SK-N-MC (cell line): ENCODE data around the gene CBFB.

ENCODE experiments used
- DNase-seq: peaks from one replicate; pipeline ENCODE4 v3.0.0-alpha.2; 2011; ENCODE audit warnings: low read depth, low spot score
- H3K27ac ChIP-seq: fragments of 200-600 bp; sonication (generic); 2 replicates; pipeline ENCODE4 v1.5.1; 2016; ENCODE audit warnings: mixed run types
- H3K36me3 ChIP-seq: fragments of 200-600 bp; sonication (generic); 2 replicates; pipeline ENCODE4 v1.6.1; 2017; ENCODE audit warnings: antibody characterized with exemption, low read length, mixed read lengths; ENCODE audit not compliant: insufficient read depth
- H3K4me3 ChIP-seq: fragments of 200-600 bp; sonication (generic); 2 replicates; pipeline ENCODE4 v1.5.1; 2016
- H3K9ac ChIP-seq: fragments of 200-600 bp; sonication (generic); 2 replicates; pipeline ENCODE4 v1.8.0; 2017; ENCODE audit warnings: mixed run types, mixed read lengths; ENCODE audit not compliant: insufficient read length
- H3K9me3 ChIP-seq: fragments of 200-600 bp; sonication (generic); 2 replicates; pipeline ENCODE4 v1.6.1; 2017; ENCODE audit warnings: low read depth, mild to moderate bottlenecking, antibody characterized with exemption, low read length, moderate library complexity, mixed read lengths
- EZH2 ChIP-seq: fragments of 200-600 bp; sonication (generic); IDR thresholded peaks from one replicate; pipeline ENCODE4 v1.6.1; 2017; ENCODE audit warnings: antibody characterized with exemption
- FOXP2 ChIP-seq: optimal IDR thresholded peaks from 2 replicates; pipeline ENCODE3; 2011; ENCODE audit warnings: mild to moderate bottlenecking, moderate library complexity; ENCODE audit not compliant: insufficient read depth; ENCODE audit errors: extremely low read length, control extremely low read depth
- POLR2AphosphoS5 ChIP-seq: IDR thresholded peaks from 2 replicates; pipeline ENCODE4 v1.6.1; 2012; ENCODE audit warnings: mild to moderate bottlenecking, low read depth, low read length, borderline replicate concordance

Gene CBFB

DNA sequence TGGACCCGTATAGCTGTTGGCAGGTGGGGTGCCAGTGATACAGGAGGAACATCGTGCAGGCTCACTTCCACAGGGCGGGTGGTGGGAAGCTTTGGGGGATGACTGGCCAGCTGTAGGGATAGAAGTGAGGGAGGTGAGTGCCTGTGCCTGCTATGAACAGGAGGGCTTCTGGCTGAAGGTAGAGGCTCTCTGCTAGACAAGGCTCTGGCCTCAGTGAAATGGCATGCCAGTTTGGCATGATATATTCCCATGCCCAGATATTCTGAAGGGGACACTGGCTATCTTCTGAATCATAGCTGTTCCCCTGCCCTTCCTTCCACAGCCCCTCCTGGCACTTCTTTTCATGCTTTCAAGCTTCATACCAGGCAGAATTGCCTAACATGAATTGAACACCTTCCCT lies 99.9 kb downstream of the CBFB start:
- Histone ChIP-seq H3K9ac (no peak overlapping the region), H3K4me3 (no peak overlapping the region), H3K36me3 (peaks cover 8% of the 10 kb centered on the region; the same call in 1 of the 2 replicates), H3K9me3 (no peaks in the 10 kb centered on the region), H3K27ac (no peak overlapping the region)
- no peak for TF ChIP-seq FOXP2
- TF ChIP-seq EZH2 = no peak
- TF ChIP-seq POLR2AphosphoS5 = no peak
- DNase-seq = no peak

DNA sequence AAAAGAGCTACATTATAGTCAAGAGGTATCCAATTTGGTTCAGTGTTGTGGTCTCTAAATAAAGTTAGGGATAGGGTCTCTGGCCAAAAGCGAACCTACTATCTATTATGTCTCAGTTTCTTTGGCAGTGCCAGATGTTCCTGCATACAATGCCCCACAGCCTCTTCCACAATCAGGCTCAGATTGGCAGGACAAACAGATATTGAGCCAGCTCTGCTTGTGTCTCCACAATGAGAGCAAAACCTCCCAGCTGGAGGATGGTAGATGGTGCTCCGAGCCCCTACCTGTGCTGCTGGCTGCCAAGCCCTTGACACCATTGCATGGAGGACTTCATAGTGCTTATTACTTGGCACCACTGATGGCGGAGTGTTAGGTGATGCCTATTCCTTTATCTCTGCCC lies 100.5 kb downstream of the CBFB start:
- no peak overlapping the region for H3K9ac ChIP-seq
- no peak for DNase-seq
- H3K27ac ChIP-seq = no peak overlapping the region
- no peaks in the 10 kb centered on the region for H3K9me3 ChIP-seq
- peaks cover 11% of the 10 kb centered on the region; the same call in 1 of the 2 replicates for H3K36me3 ChIP-seq
- no peak overlapping the region for H3K4me3 ChIP-seq
- TF ChIP-seq POLR2AphosphoS5 (no peak), EZH2 (no peak), FOXP2 (no peak)

GRCh38 chr16:67137605-67138004 lies 108.7 kb downstream of the CBFB start:
- H3K36me3 ChIP-seq = peaks cover 21% of the 10 kb centered on the region; the same call in 1 of the 2 replicates
- H3K9ac ChIP-seq = no peak overlapping the region
- no peaks in the 10 kb centered on the region for H3K9me3 ChIP-seq

DNA sequence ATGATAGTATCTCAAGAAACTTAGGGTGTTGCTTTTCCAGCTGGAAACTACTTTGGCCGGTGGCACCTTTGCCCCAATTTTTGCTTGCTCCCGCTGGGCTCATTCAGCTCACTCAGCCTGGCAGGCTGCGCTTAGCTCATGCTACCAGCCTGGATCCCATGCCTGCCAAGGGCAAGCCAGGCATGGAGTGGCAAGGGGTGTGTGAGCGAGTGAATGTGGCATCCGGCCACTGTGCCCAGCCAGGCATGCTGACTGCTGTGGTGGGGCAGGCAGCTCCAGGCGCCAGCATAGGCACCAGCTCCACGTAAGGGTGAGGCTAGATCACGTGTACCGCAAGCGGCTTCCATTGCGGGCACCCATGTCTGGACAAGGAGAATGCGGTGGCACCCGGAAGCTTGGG lies 112.4 kb downstream of the CBFB start:
- no peak for DNase-seq
- Histone ChIP-seq H3K9me3 (no peaks in the 10 kb centered on the region), H3K36me3 (peaks cover 10% of the 10 kb centered on the region; the same call in 1 of the 2 replicates), H3K4me3 (no peak overlapping the region), H3K9ac (no peak overlapping the region), H3K27ac (no peak overlapping the region)
- TF ChIP-seq EZH2 (no peak), FOXP2 (no peak), POLR2AphosphoS5 (no peak)

More at GRCh38 chr16:67137605-67138004, 108.7 kb downstream of the CBFB start:
- TF ChIP-seq POLR2AphosphoS5 (no peak), FOXP2 (no peak), EZH2 (no peak)
- no peak overlapping the region for H3K27ac ChIP-seq
- DNase-seq = no peak
- no peak overlapping the region for H3K4me3 ChIP-seq

- no peak for TF ChIP-seq FOXP2
- no peak for TF ChIP-seq EZH2
- no peak for TF ChIP-seq POLR2AphosphoS5
- Histone ChIP-seq H3K9me3 (no peaks in the 10 kb centered on the region), H3K27ac (no peak overlapping the region), H3K36me3 (peaks cover 10% of the 10 kb centered on the region; the same call in 1 of the 2 replicates), H3K4me3 (no peak overlapping the region), H3K9ac (no peak overlapping the region)
- no peak for DNase-seq
Measured at GRCh38 chr16:67142342-67142741, 113.4 kb downstream of the CBFB start.

- no peak for DNase-seq
- Histone ChIP-seq H3K9ac (no peak overlapping the region), H3K27ac (no peak overlapping the region), H3K9me3 (no peaks in the 10 kb centered on the region), H3K36me3 (peaks cover 10% of the 10 kb centered on the region; the same call in 1 of the 2 replicates), H3K4me3 (no peak overlapping the region)
- no peak for TF ChIP-seq FOXP2
- TF ChIP-seq POLR2AphosphoS5 = no peak
- no peak for TF ChIP-seq EZH2
Measured at GRCh38 chr16:67144943-67145342, 116.0 kb downstream of the CBFB start.

DNA sequence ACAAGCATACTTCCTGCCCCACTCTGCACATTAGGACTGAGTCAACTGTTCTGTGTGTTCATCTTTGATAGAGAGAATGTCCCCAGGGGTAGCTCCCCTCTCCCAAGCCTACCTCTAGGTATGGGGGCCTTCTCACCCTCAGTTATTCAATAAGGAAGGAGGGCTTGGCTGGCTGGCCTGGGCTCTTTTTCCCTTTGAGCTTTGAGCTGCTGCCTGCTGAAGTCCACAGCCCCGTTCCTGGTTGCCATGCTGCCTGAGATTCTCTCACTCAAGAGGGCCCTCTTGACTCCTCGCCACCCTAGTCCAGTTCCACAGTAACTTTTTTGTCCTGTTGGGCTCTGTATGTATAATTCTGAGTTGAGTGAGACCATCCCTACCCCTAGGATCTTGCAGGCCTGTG lies 116.8 kb downstream of the CBFB start:
- no peak for DNase-seq
- Histone ChIP-seq H3K36me3 (peaks cover 6% of the 10 kb centered on the region; the same call in 1 of the 2 replicates), H3K27ac (no peak overlapping the region), H3K9me3 (no peaks in the 10 kb centered on the region), H3K4me3 (no peak overlapping the region), H3K9ac (no peak overlapping the region)
- no peak for TF ChIP-seq POLR2AphosphoS5
- no peak for TF ChIP-seq FOXP2
- no peak for TF ChIP-seq EZH2

DNA sequence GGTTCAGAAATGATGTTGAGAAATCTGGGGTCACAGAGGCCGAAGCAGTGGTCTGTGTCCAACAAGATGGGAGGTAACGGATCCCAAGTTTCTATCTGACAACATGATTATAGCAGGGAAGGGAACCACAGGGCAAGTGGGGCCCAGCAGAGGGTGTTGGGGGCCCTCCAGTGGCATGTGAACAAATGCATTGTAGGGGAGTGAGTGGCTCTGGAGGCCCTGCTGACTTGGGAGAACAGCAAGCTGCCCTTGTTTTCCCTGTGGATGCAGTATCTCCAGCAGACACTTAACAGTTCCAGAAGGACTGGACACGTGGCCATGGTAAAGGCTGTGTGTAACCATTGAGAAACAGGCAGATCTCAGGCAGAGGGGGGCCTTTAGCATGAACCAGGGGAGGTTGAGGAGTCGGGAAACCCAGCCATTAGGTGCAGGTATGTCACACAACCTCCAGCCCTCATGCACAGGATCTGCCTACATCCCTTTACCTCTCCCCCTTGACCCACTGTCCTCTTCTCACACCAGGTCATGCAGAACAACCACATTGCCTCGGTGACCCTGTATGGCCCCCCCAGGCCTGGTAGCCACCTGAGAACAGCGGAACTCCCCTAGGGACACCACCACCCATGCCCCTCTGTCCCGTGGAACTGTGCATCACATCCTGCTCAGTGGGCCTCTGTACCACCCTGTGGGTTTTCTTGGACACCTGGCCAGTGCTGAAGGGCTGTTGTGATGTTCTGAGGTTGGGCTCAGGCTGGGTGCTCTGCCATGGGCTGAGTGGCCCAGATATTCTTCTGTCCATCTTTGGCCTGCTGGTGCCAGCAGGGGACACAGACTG lies 117.8 kb downstream of the CBFB start:
- H3K9me3 ChIP-seq = no peaks in the 10 kb centered on the region
- TF ChIP-seq POLR2AphosphoS5 (no peak), EZH2 (no peak), FOXP2 (no peak)
- H3K4me3 ChIP-seq = no peak overlapping the region
- H3K27ac ChIP-seq = no peak overlapping the region
- H3K9ac ChIP-seq = no peak overlapping the region
- H3K36me3 ChIP-seq = no peaks in the 10 kb centered on the region; the same call in 1 of the 2 replicates
- no peak for DNase-seq
